Measurements from ENCODE around the gene NARS2.

The NARS2 gene

DNA sequence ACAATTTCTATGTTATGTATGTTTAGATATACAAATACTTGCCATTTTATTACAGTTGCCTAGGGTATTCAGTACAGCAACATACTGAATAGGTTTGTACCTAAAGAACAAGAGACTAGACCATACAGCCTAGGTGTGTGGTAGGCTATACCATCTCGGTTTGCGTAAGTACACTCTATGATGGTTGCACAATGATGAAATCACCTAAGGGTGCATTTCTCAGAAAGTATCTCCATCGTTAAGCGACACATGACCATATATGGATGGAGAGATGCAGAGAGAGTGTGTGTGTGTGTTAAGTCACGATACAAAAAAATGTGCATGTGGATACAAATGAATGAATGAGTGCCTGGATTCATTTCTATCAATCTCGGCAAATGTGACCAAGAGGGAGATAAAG, 37.7 kb downstream of the NARS2 start:
- DNase-seq (ENCODE audit: extremely low read depth, insufficient read length): no peak
- Histone ChIP-seq H3K4me3 (replicated peaks; ENCODE audit: low read depth, low read length) (no peak overlapping the region), H3K27me3 (replicated peaks; ENCODE audit: control insufficient read depth, insufficient read depth, low read length) (no peaks in the 10 kb centered on the region), H3K36me3 (ENCODE audit: control insufficient read depth, insufficient read depth, low read length) (no peaks in the 10 kb centered on the region; the same call in 1 of the 2 replicates)
- no peak for TF ChIP-seq CTCF (IDR thresholded peaks at IDR 0.05; ENCODE audit: insufficient read depth, low read length, poor library complexity, severe bottlenecking)

DNA sequence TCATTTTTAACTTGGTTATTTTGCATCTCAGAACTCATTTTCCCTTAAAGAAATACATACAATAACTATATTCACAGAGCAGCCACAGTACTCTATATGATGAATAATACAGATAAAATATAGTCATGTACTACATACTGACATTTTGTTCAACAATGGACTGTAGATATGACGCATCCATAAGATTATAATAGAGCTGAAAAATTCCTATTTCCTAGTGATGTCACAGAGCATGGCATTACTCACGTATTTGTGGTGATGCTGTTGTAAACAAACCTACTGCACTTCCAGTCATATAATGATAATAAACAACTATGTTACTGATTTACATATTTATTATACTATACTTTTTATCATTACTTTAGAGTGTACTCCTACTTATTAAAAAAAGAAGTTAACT, 38.7 kb downstream of the NARS2 start:
- no peak for TF ChIP-seq CTCF (IDR thresholded peaks at IDR 0.05; ENCODE audit: insufficient read depth, low read length, poor library complexity, severe bottlenecking)
- Histone ChIP-seq H3K36me3 (ENCODE audit: control insufficient read depth, insufficient read depth, low read length) (no peaks in the 10 kb centered on the region; the same call in 1 of the 2 replicates), H3K4me3 (replicated peaks; ENCODE audit: low read depth, low read length) (no peak overlapping the region), H3K27me3 (replicated peaks; ENCODE audit: control insufficient read depth, insufficient read depth, low read length) (no peaks in the 10 kb centered on the region)
- no peak for DNase-seq (ENCODE audit: extremely low read depth, insufficient read length)

DNA sequence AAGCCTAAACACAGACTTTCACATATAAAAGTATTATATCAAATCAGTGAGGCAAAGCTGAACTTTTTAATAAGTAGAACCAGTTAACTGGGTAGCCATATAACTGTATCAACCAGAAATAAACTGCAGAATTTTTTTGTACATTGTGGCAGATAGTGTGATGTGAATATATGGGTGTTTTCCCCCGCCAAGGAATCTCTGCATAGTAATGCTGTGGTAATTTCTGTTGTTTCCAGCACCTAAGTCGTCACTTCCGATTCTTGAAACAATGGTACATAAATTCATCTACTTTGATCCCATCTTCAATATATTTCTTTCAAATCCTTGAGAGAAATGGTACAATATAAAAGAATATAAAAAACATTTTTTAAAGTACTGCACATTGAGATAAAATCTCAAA, 39.6 kb downstream of the NARS2 start:
- Histone ChIP-seq H3K4me3 (replicated peaks; ENCODE audit: low read depth, low read length) (no peak overlapping the region), H3K36me3 (ENCODE audit: control insufficient read depth, insufficient read depth, low read length) (no peaks in the 10 kb centered on the region; the same call in 1 of the 2 replicates), H3K27me3 (replicated peaks; ENCODE audit: control insufficient read depth, insufficient read depth, low read length) (no peaks in the 10 kb centered on the region)
- TF ChIP-seq CTCF (IDR thresholded peaks at IDR 0.05; ENCODE audit: insufficient read depth, low read length, poor library complexity, severe bottlenecking): no peak
- peak; percentile 26 for DNase-seq (ENCODE audit: extremely low read depth, insufficient read length)

DNA sequence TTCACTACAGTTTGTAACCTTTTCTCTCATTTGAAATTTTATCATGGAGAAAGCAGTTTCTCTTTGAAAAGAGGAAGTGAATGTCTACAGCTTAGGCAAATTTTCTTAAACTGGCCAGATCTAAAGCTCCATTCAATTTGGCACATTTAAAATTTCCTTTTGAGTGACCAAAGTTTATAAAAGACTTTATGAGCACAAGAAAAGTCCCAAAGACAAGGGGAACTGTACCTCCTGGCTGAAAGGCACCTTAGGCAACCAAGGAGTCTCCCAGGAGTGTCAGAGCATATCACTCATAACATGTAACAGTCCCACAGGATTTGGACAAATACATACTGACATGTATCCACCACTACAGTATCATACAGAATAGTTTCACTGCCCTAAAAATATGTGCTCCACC, 41.3 kb downstream of the NARS2 start:
- peak; percentile 36 for DNase-seq (ENCODE audit: extremely low read depth, insufficient read length)
- no peak for TF ChIP-seq CTCF (IDR thresholded peaks at IDR 0.05; ENCODE audit: insufficient read depth, low read length, poor library complexity, severe bottlenecking)
- H3K36me3 ChIP-seq (ENCODE audit: control insufficient read depth, insufficient read depth, low read length): no peaks in the 10 kb centered on the region; the same call in 1 of the 2 replicates
- no peak overlapping the region for H3K4me3 ChIP-seq (replicated peaks; ENCODE audit: low read depth, low read length)
- no peaks in the 10 kb centered on the region for H3K27me3 ChIP-seq (replicated peaks; ENCODE audit: control insufficient read depth, insufficient read depth, low read length)

- peak; percentile 24 for DNase-seq (ENCODE audit: extremely low read depth, insufficient read length)
- Histone ChIP-seq H3K27me3 (replicated peaks; ENCODE audit: control insufficient read depth, insufficient read depth, low read length) (no peaks in the 10 kb centered on the region), H3K36me3 (ENCODE audit: control insufficient read depth, insufficient read depth, low read length) (no peaks in the 10 kb centered on the region; the same call in 1 of the 2 replicates), H3K4me3 (replicated peaks; ENCODE audit: low read depth, low read length) (no peak overlapping the region)
- TF ChIP-seq CTCF (IDR thresholded peaks at IDR 0.05; ENCODE audit: insufficient read depth, low read length, poor library complexity, severe bottlenecking): no peak
Observed at GRCh38 chr11:78532991-78533390, 41.7 kb downstream of the NARS2 start.

GRCh38 chr11:78526497-78527146, 48.0 kb downstream of the NARS2 start:
- no peaks in the 10 kb centered on the region for H3K27me3 ChIP-seq (replicated peaks; ENCODE audit: control insufficient read depth, insufficient read depth, low read length)
- DNase-seq (ENCODE audit: extremely low read depth, insufficient read length): no peak
- no peaks in the 10 kb centered on the region for H3K36me3 ChIP-seq (ENCODE audit: control insufficient read depth, insufficient read depth, low read length)
- TF ChIP-seq CTCF (IDR thresholded peaks at IDR 0.05; ENCODE audit: insufficient read depth, low read length, poor library complexity, severe bottlenecking): no peak
- no peak overlapping the region for H3K4me3 ChIP-seq (replicated peaks; ENCODE audit: low read depth, low read length)
